ENCODE measurements around the gene CEP70. TPM values are rescaled to one million over a fixed set of nuclear protein-coding genes. Genes with fewer than 3 reads are reported as not detected.
"Not testable (repeated sequence)": the region's sequence is repeated elsewhere in the genome, so short reads cannot be mapped to it uniquely, and the experiment has no call there.

The CEP70 gene
- total and polyA plus RNA-seq, 8 donors: 13.6 to 44.0 (median 22.8) TPM

DNA sequence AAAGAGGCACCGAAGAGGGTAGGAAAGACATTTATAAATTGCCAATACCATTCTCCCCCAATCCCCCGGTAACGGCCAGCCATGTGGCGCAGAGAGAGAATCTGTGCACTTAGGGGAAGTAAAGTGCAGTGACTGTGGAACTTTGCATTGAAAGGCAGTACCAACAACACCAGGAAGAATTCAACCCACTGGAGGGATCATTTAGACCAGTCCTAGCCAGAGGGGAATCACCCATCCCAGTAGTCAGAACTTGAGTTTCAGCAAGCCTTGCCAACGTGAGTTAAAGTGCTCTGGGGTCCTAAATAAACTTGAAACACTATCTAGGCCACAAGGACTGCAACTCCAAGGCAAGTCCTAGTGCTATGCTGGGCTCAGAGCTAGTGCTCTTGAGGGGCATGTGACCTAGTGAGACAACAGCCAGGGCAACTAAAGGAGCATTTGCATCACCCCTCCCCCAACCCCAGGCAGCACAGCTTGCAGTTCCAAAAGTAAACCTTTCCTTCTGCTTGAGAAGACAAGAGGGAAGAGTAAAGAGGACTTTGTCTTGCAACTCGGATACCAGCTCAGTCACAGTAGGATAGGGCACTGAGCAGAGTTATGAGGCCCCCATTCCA, 15.0 kb downstream of the CEP70 start:
- ATAC-seq: peak in 2 of 4 donors; percentile 24 to 40
- Histone ChIP-seq H3K9me3 (no peaks in the 10 kb centered on the region), H3K36me3 (no peaks in the 10 kb centered on the region), H3K4me1 (peaks cover 0 to 10% (median 7%) of the 10 kb centered on the region in 3 donors), H3K27ac (no peak overlapping the region), H3K4me3 (no peak overlapping the region), H3K27me3 (no peaks in the 10 kb centered on the region)
- no peak for FAIRE-seq
- intact Hi-C loops (cut with DNase I): loop anchor here in 1 of 3 donors (10.0 kb wide), 1 partner anchor 346 kb away; no protein-coding TSS in a partner anchor
- no peak for TF ChIP-seq CTCF (IDR thresholded peaks at IDR 0.05)
- no peak for DNase-seq
- 89% methylated on average over 6 of the region's 6 CpGs for WGBS, 2 donors

- H3K27me3 ChIP-seq: no peaks in the 10 kb centered on the region
- no peak overlapping the region for H3K27ac ChIP-seq
- FAIRE-seq (no peak), ATAC-seq (peak in 1 of 4 donors; percentile 23), DNase-seq (no peak)
- H3K9me3 ChIP-seq: no peaks in the 10 kb centered on the region
- 85 to 87% methylated on average over 4 of the region's 4 CpGs for WGBS, 2 donors
- H3K4me1 ChIP-seq: peaks cover 0 to 2% (median 0%) of the 10 kb centered on the region in 3 donors
- TF ChIP-seq CTCF (IDR thresholded peaks at IDR 0.05): no peak
- H3K36me3 ChIP-seq: no peaks in the 10 kb centered on the region
- H3K4me3 ChIP-seq: no peak overlapping the region
- intact Hi-C loops (cut with DNase I): loop anchor here in 1 of 3 donors (10.0 kb wide), 1 partner anchor 347 kb away; no protein-coding TSS in a partner anchor
These were observed 15.9 kb downstream of the CEP70 start for GRCh38 chr3:138578141-138578540.

DNA sequence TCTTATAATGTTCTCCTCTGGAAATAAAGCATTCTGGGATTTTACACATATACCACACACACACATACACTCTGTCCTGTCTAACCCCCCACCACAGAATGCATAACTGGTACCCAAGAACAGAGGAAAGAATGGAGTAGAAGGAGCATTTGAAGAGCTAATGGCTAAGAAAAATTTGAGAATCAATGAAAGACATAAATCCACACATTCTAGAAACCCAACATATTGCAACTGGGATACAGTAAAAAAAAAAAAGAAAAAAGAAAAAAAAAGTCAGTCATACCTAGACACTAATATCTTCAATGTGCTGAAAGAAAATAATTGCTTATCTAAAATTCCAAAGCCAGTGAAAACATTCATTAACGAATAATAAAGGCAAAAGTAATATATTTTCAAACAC, 20.9 kb downstream of the CEP70 start:
- no peak overlapping the region for H3K4me3 ChIP-seq
- no peaks in the 10 kb centered on the region for H3K9me3 ChIP-seq
- no peak for TF ChIP-seq CTCF (IDR thresholded peaks at IDR 0.05)
- intact Hi-C loops (cut with DNase I): loop anchor here in 1 of 3 donors (10.0 kb wide), 1 partner anchor 352 kb away; no protein-coding TSS in a partner anchor
- no peak overlapping the region for H3K27ac ChIP-seq
- FAIRE-seq (no peak), ATAC-seq (no peak), DNase-seq (no peak)
- WGBS, 2 donors: 93 to 94% methylated on average over 1 of the region's 1 CpG
- H3K27me3 ChIP-seq: no peaks in the 10 kb centered on the region
- H3K36me3 ChIP-seq: peaks cover 0 to 10% (median 0%) of the 10 kb centered on the region in 3 donors
- H3K4me1 ChIP-seq: no peaks in the 10 kb centered on the region

DNA sequence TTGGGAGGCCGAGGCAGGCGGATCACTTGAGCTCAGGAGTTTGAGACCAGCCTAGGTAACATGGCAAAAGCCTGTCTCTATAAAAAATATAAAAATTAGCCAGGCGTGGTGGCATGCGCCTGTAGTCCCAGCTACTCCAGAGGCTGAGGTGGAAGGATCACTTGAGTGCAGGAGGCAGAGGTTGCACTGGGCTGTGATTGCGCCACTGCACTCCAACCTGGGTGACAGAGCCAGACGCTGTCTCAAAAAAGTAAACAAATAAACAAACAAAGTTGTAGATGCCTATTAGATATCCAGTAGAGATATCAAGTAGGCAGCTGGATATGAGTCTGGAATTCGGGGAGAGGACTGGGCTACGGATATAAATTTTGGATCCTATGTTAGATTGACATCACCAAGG, 24.4 kb downstream of the CEP70 start:
- H3K9me3 ChIP-seq, H3K36me3 ChIP-seq, H3K4me1 ChIP-seq, ATAC-seq, H3K27me3 ChIP-seq, H3K27ac ChIP-seq, FAIRE-seq, H3K4me3 ChIP-seq, DNase-seq: not testable (repeated sequence)
- intact Hi-C loops (cut with DNase I): loop anchor here in 1 of 3 donors (10.0 kb wide), 1 partner anchor 355 kb away; no protein-coding TSS in a partner anchor
- WGBS, 2 donors: 91 to 94% methylated on average over 8 of the region's 8 CpGs

DNA sequence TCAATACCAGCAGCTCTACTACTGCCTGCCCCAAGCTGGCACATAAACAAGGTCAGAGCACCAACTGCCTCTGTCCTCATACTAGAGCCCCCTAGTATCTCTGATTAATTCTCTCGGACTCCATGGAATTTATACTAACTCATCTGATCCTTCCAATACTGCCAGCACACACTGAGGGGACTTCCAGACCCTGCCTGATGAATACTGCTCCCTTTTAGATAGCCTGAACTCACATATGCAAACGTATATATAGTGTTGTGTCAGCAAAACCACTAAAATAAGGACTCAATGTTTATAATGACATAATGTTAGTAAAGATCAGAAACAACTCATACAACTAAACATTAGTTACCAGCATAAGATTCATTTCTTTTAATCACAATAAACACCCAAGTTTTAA, 25.0 kb downstream of the CEP70 start:
- Histone ChIP-seq H3K27me3 (no peaks in the 10 kb centered on the region), H3K4me3 (no peak overlapping the region), H3K27ac (no peak overlapping the region), H3K4me1 (no peaks in the 10 kb centered on the region), H3K36me3 (peaks cover 0 to 10% (median 0%) of the 10 kb centered on the region in 3 donors), H3K9me3 (no peaks in the 10 kb centered on the region)
- TF ChIP-seq CTCF (IDR thresholded peaks at IDR 0.05): no peak
- intact Hi-C loops (cut with DNase I): no loop called here
- DNase-seq (no peak), ATAC-seq (no peak), FAIRE-seq (no peak)
- WGBS, 2 donors: 71% methylated on average over 2 of the region's 2 CpGs

Data from pancreas (tissue), 10 donors.